LHCN-M2 (cell line): ENCODE data around the gene SERINC2. TPM values are rescaled to one million over a fixed set of nuclear protein-coding genes. Genes with fewer than 3 reads are reported as not detected.
"Not testable (repeated sequence)": the region's sequence is repeated elsewhere in the genome, so short reads cannot be mapped to it uniquely, and the experiment has no call there.

Source experiments
- DNase-seq: peaks from one replicate; pipeline ENCODE4 v3.0.0-alpha.2; 2012; ENCODE audit warnings: low read depth
- total RNA-seq: library from RNA; depleted of rRNA; stranded (reverse); fragments of >200 nt; gene quantifications from 2 replicates; pipeline ENCODE4 v1.2.3, GENCODE V29; 2014; rRNA removed

The SERINC2 gene
- total RNA-seq, 1 experiment from 2014 or later: 23.9 TPM

DNA sequence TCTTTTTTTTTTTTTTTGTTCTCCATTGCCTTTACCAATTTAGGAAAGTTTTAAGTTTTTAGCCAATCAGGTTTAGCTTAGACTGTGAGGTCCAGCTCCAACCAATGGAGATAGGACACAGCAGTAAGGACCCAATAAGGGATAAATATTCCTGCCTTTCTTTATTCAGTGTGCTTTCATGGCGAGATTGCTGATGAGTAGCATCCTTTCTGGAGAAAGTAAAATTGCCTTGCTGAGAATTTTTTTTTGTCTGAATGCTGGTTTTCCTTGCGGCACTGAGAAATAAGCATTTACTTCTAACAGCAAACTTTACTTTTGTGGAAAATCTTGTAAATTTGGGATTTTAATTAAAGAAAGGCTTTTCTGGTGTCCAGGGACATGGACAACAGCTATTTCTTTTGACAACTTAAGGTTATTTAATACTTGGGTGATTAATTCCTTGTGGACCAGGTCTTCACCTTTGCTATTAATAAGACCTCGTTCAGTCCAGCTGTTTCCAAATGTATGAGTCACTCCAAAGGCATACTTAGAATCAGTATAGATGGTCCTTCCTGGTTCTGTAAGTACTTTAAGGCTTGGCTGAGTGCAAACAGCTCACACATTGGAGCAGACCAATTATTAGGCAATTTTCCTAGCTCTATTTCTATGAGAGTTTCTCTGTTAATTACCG is 54.1 kb downstream of the SERINC2 start:
- peak; percentile 54 for DNase-seq

DNA sequence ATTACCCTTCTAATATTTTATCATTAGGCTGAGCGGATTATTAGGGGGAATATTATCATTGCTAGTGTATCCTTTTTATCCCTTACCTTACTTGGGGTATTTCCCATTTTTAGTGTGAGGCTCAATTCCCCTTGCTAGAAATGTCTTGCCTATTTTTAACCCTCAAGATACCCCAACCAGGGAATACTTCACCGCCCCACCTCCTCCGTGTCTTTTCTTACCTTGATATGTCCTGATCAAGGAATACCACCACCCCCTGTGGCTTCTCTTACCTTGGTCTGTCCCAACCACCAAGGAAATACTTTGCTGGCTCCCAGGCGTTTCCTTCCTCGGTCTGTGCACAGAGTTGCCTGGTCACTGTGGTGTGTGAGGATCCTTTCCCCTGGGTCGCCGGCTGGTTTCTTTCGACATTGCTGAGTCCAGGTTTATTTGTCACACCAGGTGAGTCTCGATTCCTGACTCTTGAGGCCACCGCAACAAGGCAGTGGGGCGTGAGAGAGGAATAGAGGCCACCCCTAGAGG is 57.8 kb downstream of the SERINC2 start:
- DNase-seq: no peak

DNA sequence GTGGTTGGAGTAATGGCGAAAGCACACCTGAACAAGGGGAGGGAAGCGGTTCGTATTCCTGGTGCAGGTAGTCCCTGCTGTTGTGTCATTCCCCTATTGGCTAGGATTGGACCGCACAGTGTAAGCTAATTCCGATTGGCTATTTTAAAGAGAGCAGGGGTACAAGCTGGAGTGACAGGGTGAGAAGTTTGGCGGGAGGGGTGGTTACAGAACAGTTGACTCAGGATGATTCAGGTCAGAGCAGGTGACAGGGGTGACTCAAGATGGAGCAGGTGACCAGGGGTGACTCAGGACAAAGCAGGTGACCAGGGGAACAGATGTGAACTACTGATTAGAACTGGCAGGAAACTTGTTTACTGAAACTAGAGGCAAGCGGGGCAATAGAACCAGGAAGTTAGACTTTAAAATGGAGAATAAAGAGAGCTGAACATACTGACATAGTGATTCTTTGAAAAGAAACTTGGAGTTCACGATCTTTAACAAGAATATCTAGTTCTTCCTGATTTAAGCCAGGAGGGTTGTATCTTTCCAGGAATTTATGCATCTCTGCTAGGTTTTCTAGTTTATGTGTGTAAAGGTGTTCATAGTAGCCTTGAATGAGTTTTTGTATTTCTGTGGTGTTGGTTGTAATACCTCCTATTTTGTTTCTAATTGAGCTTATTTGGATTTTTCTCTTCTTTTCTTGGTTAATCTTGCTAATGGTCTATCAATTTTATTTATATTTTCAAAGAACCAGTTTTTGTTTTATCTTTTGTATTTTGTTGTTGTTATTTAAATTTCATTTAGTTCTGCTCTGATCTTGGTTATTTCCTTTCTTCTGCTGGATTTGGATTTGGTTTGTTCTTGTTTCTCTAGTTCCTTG is 58.7 kb downstream of the SERINC2 start:
- peak; percentile 72 for DNase-seq

DNA sequence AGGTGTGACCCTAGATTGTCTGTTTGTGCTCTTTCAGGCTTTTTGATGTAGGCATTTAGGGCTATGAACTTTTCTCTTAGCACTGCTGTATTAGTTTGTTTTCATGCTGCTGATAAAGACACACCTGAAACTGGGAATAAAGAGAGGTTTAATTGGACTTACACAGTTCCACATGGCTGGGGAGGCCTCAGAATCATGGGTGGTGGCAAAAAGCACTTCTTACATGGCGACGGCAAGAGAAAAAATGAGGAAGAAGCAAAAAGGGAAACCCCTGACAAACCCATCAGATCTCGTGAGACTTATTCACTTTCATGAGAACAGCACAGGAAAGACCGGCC is 59.3 kb downstream of the SERINC2 start:
- not testable (repeated sequence) for DNase-seq

DNA sequence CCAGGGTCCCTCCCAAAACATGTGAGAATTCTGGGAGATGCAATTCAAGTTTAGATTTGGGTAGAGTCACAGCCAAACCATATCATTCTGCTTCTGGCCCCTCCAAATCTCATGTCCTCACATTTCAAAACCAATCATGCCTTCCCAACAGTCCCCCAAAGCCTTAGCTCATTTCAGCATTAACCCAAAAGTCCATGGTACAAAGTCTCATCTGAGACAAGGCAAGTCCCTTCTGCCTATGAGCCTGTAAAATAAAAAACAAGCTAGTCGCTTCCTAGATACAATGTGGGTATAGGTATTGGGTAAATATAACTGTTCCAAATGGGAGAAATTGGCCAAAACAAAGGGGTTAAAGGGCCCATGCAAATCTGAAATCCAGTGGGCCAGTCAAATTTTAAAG is 59.7 kb downstream of the SERINC2 start:
- DNase-seq: not testable (repeated sequence)

DNA sequence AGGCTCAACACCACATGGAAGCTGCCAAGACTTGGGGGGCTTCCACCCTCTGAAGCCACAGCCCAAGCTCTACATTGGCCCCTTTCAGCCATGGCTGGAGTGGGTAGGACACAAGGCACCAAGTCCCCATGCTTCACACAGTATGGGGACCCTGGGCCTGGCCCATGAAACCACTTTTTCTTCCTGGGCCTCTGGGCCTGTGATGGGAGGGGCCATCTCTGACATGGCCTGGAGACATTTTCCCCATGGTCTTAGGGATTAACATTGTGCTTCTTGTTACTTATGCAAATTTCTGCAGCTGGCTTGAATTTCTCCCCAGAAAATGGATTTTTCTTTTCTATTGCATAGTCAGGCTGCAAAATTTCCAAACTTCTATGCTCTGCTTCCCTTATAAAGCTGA is 60.5 kb downstream of the SERINC2 start:
- not testable (repeated sequence) for DNase-seq

DNA sequence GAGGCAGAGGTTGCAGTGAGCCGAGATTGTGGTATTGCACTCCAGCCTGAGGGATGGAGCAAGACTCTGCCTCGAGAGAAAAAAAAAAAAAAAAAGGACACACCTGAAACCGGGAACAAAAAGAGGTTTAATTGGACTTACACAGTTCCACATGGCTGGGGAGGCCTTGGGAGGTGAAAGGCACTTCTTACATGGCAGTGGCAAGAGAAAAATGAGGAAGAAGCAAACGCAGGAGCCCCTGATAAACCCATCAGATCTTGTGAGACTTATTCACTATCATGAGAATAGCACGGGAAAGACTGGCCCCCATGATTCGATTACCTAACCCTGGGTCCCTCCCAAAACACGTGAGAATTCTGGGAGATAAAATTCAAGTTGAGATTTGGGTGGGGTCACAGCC is 61.6 kb downstream of the SERINC2 start:
- DNase-seq: not testable (repeated sequence)

DNA sequence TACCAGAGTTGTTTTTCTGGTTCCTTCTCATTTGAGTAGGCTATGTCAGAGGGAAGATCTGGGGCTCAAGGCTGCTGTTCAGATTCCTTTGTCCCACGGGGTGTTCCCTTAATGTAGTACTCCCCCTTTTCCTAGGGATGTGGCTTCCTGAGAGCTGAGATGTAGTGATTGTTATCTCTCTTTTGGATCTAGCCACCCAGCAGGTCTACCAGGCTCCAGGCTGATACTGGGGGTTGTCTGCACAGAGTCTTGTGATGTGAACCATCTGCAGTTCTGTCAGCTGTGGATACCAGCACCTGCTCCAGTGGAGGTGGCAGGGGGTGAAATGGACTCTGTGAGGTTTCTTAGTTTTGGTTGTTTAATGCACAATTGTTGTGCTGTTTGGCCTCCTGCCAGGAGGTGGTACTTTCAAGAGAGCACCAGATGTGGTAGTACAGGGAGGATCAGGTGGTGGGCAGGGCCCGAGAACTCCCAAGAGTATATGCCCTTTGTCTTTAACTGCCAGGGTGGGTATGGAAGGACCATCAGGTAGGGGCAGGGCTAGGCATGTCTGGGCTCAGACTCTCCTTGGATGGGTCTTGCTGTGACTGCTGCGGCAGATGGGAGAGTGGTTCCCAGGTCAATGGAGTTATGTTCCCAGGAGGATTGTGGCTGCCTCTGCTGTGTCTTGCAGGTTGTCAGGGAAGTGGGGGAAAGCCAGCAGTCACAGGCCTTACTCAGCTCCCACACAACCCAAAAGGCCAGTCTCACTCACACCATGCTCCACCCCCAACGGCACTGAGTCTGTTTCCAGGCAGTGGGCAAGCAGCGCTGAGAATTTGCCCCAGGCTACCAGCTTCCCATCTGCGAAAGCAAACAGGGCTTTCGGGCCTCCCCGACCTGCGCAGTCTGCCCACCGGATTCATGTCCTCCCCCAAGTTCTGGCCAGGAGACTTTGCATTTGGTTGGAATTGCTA is 64.2 kb downstream of the SERINC2 start:
- DNase-seq: no peak

DNA sequence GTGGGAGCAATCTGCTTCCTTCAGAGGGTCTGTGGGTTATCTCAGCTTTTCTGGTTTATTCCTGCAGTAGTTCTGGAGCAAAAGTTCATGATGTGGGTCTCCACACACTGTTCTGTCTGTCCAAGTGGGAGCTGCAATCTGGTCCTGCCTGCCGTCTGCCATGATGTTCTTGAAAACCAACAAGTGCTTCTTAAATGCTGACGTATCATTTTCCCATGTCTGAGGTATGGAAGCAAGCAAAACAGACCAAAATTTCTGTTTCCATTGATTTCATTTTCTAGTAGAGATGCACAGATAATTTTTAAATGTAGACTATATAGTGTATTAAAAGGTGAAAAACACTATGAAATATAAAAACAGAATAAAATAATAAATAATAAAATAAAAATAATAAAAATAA is 65.2 kb downstream of the SERINC2 start:
- no peak for DNase-seq

DNA sequence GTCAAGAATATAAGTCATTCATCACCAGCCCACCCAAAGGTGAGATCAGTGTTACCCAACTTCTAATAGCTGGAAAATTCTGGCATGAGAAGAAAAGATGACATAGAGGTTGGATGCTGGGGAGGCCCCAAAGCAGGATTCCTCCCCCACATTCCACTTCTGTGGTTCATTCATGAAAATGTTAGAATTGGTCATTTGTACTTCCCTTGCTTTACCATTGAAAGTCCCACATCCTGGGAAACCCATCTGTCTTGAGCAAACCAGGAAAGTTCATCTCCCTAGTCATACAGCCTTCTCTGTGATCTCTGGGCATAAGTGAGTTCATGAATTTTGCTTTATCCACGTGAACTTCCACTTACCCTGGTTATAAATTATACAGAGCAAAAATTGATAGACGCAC is 66.8 kb downstream of the SERINC2 start:
- no peak for DNase-seq

DNA sequence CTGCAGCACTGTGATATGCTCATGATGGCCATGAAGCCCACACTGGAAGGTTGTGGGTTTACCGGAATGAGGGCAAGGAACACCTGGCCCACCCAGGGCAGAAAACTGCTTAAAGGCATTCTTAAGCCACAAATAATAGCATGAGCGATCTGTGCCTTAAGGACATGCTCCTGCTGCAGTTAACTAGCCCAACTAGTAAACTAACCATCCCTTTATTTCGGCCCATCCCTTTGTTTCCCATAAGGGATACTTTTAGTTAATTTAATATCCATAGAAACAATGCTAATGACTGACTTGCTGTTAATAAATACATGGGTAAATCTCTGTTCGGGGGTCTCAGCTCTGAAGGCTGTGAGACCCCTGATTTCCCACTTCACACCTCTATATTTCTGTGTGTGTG is 67.4 kb downstream of the SERINC2 start:
- not testable (repeated sequence) for DNase-seq

DNA sequence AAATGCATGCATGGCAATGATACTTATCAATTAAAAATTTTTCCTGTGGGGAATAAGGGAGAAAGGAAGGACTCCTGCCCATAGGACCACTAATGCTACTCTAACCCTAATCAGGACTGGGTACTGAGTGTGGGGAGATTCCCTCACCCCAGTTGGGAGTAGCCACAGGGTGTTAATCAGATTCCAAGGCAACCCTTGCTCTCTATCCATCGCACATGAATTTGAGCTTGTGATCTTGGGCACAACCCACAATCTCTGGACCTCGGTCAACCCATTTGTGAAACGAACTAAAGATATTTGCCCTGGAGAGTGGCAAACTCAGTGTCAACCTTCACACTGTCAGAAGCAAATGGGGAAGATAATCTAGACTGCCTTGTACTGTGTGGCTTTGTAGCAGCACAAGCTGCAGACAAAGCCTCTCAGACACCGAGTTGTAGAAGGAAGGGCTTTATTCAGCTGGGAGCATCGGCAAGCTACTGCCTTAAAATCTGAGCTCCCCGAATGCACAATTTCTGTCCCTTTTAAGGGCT is 69.5 kb downstream of the SERINC2 start:
- DNase-seq: no peak

DNA sequence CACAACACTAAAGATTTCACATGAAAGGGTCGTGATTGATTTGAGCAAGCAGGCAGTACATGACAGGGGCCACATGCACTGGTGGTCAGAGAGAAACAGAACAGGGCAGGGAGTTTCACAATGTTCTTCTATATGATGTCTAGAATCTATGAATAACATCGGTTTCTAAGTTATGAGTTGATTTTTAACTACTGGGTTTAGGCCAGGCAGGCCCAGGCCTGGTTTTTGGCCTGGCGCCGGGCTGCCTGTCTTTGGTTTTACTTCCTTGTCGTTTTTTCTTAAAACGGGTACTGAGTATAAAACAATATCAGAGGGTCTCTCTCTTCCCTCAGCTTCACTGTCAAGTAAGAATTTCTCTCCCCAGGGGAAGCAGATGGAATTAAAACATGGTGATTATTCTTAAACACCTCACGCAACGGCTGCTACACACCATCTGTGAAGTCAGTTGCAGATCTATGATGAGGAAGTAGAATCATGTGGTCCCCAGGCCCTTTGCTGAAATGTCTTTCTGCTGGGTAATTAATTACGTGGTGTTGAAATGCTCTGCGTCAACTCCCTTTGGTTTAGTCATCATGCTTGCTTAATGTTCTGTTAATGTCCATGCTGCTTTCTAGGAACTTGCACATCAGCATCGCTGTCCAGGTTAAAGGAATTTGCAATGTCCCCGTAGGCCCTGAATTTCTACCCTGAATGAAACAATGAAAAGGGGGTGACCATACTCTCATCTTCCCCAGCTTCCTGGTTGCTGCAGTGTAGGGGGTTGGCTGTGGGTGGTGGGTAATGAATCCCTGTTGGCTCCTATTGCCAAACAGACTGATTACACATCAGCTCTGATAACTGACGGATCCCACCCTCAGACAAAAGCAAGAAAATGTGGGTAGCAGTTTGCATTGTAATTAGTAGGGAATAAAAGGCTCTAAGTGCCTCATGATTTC is 70.3 kb downstream of the SERINC2 start:
- DNase-seq: peak; percentile 81

Other genes with a start within 250 kb of the SERINC2 start
- not detected in 2 replicates for gene NKAIN1, start 173.3 kb upstream of the SERINC2 start, total RNA-seq
- gene SNRNP40, start 116.4 kb upstream of the SERINC2 start, total RNA-seq: 90.3 and 96.7 TPM in 2 replicates
- 38.5 and 47.6 TPM in 2 replicates for gene ZCCHC17, start 116.2 kb upstream of the SERINC2 start, total RNA-seq
- 5.1 and 10.2 TPM in 2 replicates for gene FABP3, start 40.1 kb upstream of the SERINC2 start, total RNA-seq
- gene TINAGL1, start 163.3 kb downstream of the SERINC2 start, total RNA-seq: 0.19 TPM in 1 of 2 replicates, not detected in the other
- gene HCRTR1, start 204.5 kb downstream of the SERINC2 start, total RNA-seq: not detected in 2 replicates
- 67.5 and 78.3 TPM in 2 replicates for gene PEF1, start 231.7 kb downstream of the SERINC2 start, total RNA-seq